Subcutaneous adipose tissue (tissue), 4 donors: ENCODE data around the gene VPS37C. TPM values are rescaled to one million over a fixed set of nuclear protein-coding genes. Genes with fewer than 3 reads are reported as not detected.

Experiments
- total RNA-seq, 4 donors: library from RNA; depleted of rRNA; stranded (reverse); fragments of >200 nt; gene quantifications; one replicate each; pipeline ENCODE4 v1.1.0, GENCODE V29; 2016
- TF ChIP-seq, protein P1 (sequence below): fragments of 450-650 bp; IDR thresholded peaks from one replicate; pipeline ENCODE4 v1.5.1; 2016; ENCODE audit warnings: low read depth, mild to moderate bottlenecking, control low read depth, antibody characterized with exemption, moderate library complexity

VPS37C gene
- total RNA-seq, 4 donors from 2014 or later = 6.7 to 10.9 (median 8.8) TPM

DNA sequence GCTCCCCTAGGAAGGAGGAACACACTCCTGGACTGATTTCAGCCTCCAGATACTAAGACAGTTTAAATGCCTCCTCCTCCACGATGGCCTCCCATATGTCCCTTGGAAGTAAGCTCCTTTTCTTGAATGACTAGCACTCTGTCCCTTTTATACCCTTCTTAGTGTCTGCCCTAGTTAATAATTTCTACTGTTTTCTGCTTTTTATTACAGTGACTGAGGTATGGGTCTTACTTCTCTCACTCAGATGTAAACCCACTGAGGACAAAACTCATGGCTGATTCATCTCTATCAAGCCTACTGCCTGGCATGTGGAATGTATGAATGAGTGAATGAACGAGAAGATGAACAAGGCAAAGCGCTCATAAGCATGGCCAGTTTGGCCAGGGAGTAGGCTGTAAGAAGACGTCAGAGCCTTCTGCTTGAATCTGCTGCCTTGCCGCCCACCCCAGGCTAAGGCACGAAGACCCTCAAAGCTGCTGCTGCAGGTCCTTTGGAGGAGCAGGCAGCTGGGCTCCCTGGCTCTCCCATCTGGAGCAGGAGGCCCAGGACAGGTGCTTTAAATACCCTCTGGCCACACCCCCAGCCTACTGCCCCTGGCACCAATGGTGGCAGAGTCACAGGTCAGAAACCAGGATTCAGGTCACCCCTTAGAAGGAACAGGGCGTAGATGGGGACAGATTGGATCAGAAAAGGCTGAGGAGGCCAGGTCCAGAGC is 33.9 kb upstream of the VPS37C start:
- TF ChIP-seq, protein P1, sequence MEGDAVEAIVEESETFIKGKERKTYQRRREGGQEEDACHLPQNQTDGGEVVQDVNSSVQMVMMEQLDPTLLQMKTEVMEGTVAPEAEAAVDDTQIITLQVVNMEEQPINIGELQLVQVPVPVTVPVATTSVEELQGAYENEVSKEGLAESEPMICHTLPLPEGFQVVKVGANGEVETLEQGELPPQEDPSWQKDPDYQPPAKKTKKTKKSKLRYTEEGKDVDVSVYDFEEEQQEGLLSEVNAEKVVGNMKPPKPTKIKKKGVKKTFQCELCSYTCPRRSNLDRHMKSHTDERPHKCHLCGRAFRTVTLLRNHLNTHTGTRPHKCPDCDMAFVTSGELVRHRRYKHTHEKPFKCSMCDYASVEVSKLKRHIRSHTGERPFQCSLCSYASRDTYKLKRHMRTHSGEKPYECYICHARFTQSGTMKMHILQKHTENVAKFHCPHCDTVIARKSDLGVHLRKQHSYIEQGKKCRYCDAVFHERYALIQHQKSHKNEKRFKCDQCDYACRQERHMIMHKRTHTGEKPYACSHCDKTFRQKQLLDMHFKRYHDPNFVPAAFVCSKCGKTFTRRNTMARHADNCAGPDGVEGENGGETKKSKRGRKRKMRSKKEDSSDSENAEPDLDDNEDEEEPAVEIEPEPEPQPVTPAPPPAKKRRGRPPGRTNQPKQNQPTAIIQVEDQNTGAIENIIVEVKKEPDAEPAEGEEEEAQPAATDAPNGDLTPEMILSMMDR = no peak

DNA sequence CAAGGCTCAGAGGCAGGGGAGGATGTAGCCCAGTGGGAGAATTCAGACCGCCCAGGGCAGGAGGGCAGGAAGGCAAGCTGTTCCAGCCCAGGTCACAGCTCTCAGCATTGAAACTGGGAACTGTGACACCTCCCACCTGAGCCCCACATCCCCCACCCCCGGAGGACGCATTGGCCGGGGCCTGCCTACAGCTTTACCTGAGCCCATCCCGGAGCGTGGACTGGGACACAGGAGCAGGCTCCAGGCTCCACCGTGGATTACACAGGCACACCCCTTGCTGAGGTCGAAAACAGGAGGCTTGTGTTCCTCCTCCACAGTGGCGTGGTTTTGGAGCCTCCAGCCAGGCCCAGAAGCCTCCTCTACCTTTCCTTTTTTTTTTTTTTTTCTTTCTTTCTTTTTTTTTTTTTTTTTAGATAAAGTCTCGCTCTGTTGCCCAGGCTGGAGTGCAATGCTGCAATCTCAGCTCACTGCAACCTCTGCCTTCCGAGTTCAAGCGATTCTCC is 33.0 kb upstream of the VPS37C start:
- TF ChIP-seq, protein P1 = no peak

DNA sequence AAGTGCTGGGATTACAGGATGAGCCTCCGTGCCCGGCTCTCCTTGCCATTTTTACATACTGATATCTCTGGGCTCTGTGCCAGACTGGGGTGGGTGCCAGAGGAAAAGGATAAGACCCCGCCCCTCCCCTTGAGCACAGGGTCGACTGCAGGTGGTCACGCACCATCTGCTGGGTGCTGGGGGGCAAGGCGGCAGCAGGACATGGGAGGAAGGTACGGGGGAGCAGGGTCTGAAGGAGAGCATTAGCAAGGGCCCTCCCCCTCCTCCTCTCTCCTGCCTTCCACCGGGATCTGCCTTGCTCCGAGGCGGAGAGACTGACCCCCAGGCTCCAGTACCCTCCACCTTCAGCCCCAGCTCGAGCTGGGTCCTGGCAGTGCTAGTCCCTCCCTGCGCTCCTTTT is 32.4 kb upstream of the VPS37C start:
- TF ChIP-seq, protein P1 = no peak

DNA sequence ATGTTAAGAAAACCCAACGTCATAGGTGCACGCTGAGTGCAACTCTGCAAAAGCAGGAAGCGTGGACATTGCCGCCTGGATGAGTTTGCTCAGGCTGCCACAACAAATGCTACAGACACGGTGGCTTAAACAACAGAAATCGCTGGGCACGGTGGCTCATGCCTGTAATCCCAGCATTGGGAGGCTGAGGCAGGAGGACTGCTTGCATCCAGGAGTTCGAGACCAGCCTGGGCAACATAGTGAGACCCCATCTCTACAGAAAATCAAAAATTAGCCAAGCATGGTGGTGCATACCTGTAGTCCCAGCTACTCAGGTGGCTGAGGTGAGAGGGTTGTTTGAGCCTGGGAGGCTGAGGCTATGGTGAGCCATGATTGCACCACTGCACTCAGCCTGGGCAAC is 28.7 kb upstream of the VPS37C start:
- TF ChIP-seq, protein P1 = no peak

DNA sequence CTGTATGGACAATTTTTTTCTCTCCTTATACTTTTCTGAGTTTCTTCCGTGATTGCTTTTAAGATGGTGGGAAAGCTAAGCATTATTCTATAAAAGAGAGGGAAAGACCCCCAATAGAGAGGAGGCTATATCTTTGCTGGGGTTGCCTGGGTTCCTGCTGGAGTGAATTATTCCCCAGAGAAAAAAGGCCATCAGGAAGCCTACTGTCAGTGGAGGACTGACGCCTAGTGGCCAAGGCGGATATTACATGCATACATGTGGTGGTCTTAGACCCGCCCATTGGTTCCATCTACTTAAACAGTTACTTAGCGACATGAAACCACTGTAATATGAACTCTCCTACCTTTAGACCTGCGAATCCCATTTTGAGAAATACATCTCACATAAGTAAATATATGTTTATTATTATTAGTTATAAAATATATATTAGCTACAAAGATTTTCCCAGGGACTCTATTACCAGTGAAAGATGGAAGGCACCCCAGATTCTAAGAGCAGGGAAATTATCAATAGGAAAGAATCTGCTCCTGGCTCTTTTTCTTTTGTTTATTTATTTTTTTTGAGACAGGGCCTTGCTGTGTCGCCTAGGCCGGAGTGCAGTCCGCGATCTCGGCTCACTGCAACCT is 26.4 kb upstream of the VPS37C start:
- TF ChIP-seq, protein P1 = no peak

DNA sequence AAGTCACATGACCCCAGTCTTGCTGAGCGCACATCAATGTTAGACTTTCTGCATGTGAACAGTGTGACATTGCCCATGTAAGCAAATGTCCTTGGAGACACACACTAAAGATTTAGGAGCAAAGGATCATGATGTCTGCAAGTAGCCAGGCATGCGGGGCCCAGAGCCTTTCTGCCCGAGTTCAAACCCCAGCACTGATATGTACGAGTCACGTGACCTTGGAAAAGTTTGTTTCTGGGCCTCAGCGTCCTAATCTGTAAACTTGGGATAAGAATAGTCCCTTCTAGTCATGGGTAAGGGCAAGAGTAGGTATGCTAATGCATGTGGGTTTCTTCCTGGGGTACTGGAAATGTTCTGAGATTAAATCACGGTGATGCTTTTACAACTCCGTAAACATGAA is 25.3 kb upstream of the VPS37C start:
- TF ChIP-seq, protein P1 = no peak

DNA sequence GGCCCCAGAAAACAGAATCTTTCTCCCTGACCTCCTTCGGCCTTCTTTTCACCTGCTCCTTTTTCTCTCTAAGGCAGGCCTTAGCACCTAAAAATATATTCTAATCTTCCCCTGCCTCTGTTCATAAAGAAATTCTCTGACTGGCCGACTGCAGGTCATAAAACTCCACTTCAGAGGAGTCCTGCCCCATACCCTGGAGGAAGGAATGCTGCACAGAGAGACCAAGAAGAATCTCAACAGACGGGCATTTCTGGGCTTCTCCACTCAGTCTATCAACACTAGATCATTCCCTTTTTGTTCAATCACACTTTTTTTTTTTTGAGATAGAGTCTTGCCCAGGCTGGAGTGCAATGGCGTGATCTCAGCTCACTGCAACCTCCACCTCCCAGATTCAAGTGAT is 22.4 kb upstream of the VPS37C start:
- TF ChIP-seq, protein P1 = no peak
